ENCODE measurements around the gene OPALIN.
A peak's percentile ranks its signal among the peaks of the same experiment; 100 is the strongest.
"Not testable (repeated sequence)": the region's sequence is repeated elsewhere in the genome, so short reads cannot be mapped to it uniquely, and the experiment has no call there.

OPALIN gene

DNA sequence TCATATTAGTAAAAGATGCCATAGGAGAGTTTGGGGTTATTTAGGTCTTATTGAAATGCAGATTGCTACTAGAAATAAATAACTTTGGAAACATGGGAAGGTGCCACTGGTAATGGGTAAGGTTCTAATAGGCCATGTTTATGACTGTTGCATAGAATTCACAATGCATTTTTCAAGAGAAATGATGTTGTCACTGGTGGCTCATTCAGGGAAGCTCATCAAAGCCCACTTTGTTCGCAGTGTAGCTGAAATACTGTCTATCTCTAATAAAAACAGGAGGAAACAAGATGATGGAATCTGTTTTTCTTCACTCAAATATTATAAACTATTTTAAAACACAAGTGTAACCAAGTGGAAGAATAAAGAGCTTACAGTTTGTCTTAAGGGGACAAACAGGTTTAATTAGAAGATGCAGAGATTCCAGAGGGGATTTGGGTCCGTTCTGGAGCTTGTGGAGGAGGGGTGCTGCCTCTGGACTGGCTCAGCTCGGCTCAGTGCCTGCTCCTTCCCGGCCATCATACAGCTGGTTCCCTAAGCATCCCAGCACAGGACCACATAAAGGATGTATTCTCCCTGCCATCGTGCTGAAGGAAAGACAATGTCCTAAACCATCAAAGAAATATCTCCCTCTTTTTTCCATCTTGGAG, 20.4 kb downstream of the OPALIN start:
- DNase-seq (ENCODE audit: low spot score) = no peak

DNA sequence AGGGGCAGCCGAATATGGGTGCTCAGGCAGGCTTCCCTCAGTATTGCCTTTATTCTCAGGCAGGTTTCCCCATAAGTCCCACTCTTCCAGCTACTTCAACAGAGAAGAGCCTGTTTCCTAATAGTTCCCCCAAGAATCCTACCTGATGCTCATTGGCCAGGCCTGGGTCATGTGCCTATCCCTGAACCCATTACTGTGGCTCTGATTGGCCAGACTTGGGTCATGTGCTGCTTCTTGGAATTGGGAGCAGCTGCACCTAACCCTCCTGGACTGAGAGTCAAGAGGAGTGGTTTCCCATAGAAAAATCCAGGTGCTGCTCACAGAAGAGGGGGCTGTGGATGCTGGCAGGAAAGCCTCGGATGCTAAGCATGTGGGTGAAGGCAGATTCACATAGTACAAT, 21.7 kb downstream of the OPALIN start:
- DNase-seq (ENCODE audit: low spot score) = no peak

DNA sequence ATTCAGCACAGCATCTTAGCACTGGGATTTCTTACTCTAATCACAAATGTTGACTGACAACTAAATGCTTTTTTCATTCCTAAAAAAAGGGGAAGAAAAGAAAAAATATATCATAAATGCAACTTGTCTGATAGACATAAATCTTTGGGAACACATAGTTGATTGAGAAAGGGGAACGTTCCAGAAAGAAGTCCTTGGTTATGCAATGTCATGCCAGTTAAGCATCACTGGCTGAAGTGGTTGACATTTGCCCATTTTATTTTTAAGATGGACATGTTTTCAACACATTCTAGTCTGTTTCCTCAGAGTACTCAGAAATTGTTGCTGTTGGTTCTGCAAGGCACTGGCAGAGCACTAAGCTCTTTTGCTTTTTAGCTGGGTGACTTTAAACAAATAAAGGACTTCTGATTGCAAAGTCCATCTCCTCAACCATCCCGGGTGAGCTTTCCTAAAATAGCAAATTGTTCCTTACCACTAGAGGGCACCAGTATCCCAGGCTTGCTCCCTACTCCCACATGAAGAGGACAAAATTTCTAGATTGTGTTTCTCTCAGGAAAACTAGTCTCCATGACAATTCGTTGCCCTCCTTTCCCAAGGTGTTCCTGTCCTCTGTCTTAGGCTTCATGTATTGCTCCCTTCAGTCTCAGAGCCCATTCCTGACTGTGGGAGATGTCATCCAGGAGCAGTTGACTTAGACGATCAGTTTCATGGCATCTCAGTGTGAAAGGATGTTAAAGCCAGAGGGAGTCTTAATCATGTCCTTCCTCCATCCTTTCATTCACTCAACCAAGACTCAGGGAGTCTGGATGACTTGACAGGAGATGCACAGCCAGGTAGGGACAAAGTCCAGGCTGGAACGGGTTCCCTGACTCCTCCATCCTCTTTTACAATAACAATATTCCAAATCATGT, 23.9 kb downstream of the OPALIN start:
- DNase-seq (ENCODE audit: low spot score) = peak; percentile 62

DNA sequence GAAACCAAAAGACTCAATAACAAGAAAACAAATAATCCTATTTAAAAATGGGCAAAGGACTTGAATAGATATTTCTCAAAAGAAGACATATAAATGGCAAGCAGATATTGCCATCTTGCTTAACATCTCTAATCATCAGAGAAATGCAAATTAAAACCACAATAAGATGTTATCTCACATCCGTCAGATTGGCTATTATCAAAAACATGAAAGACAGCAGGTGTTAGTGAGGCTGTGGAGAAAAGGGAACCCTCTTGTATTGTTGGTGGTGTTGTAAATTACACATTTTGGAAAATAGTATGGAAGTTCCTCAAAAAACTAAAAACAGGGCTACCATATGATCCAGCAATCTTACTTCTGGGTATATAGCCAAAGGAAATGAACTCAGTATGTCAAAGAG, 25.7 kb downstream of the OPALIN start:
- no peak for DNase-seq (ENCODE audit: low spot score)

DNA sequence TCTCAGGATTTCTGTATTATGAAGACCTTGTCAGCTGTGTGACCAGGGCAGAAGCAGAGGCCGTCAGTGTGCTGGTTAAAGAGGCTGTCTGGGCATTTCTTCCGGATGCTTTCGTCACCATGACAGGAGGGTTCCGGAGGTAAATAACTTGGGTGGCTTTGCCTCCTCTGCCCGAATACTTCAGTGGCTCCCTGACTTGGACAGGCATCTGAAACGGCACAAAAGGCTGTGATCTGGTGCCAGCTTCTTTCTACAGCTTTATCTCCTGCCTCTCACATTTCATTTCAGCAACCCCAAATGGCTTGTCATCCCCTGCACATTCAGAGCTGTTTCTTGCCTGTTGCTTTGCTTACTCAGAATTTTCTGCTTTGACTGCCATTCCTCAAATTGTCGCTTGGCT, 31.3 kb downstream of the OPALIN start:
- DNase-seq (ENCODE audit: low spot score) = no peak

DNA sequence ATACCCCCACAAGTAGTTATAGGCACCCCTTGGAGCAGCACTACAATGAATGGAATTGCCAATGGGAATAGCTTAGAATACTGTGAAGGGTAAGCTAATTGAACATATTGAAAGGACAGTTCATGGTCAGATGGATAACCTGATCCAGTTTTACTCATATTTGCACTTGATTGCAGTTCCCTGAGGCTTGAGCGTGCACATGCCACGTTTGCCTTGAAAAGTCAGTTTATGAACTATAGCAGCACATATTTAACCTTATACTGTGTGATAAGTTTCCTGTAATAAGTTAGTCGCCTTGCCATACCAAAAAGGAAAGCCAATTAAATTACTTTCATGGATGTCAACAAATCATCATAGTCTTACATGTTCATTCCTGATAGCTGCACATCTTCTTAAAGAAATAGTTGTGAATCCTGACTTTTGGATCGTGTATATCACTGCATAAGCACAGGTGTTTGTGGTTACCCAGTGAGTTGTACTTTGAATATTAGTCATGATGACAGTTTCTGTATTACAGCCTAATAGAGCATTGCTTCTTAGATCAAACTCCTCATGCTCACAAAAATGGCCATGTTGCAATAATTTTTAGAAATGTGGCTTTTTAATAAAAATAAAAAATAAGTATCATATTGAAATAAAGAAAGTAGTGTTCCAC, 33.0 kb downstream of the OPALIN start:
- DNase-seq (ENCODE audit: low spot score) = no peak

DNA sequence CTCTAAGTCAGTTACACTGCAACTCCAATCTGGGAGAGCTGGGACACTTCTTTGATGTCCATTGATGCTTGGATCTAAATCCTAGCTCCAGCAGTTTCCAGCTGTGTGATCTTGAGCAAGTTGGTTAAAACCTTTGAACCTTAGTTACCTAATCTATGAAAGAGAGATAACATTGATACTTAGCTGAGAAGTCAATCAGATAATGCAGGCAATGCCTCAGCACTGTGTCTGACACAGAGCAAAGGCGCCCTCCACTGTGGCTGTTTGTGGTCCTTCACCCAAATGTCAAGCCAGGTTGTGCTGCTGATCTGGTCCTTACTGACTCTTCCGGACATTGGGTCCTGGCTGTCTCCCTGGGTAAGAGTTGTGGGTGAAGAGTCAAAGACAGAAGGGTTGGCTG, 34.4 kb downstream of the OPALIN start:
- no peak for DNase-seq (ENCODE audit: low spot score)

DNA sequence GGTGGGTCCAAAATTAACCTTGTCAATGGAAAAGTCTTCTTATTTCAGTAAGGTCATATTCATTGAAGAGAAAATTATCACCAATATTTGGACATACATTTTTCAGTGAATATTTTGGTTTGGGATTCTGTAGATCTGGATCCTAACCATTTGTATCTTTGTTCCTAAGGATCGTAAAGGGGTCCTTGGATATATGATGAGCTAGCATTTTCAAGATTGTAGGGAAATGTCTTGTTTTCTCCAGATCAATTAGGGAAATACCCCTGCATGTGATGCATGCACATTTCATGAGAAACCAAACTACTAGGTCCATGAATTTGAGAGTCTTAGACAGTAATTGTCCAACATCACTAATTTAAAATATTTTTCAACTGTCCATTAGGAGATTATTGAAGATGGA, 36.5 kb downstream of the OPALIN start:
- DNase-seq (ENCODE audit: low spot score) = no peak

DNA sequence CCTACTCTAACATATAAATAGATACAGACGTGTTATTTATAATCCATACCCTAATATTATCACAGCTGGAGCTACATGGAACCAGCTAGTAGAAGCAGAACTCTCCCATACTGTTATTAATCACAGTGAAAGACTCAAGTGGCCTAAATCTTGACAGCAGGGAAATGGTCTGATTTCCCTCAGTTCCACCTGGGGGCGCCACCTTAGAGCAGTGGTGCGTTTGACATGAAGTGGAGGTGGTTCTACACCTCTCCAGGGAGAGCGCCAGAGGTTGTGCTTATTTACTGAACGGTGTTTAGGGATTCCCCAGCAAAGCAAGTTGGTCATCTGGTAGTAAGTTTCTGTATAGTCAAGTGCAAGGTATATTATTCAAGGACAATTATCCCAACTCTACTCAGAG, 37.0 kb downstream of the OPALIN start:
- no peak for DNase-seq (ENCODE audit: low spot score)

DNA sequence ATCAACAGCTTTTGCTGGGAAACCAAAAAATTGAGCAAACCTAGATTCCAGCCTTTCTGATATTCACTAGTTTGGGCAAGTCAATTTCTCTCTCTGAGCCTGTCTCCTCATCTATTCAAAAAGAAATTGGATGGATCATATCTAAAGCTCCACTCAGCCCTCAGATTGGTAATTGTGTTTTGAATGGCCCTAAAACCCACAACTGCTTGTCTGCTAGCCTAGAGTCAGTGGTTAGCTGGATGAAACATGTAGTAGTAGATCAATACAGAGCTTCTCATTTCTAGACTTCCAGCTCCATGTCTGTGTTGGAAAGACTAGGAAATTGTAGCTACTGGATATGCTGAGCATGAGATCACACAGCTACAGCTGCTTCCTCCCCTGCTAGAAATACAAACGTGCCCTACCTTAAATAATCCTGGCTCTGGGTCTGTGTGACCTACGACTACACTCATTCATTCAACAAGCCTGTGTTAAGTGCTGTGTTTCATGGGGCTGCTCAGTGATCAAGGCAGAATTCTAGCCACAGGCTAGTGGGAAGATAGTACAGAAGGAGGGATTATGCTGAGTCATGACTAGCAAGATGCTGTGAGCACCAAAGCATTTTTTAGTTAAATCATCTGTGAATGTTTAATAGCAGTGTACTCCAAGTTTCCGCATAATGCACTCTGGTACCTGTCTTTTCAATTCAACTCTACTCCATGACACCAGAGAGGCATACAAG, 38.9 kb downstream of the OPALIN start:
- DNase-seq (ENCODE audit: low spot score) = no peak

DNA sequence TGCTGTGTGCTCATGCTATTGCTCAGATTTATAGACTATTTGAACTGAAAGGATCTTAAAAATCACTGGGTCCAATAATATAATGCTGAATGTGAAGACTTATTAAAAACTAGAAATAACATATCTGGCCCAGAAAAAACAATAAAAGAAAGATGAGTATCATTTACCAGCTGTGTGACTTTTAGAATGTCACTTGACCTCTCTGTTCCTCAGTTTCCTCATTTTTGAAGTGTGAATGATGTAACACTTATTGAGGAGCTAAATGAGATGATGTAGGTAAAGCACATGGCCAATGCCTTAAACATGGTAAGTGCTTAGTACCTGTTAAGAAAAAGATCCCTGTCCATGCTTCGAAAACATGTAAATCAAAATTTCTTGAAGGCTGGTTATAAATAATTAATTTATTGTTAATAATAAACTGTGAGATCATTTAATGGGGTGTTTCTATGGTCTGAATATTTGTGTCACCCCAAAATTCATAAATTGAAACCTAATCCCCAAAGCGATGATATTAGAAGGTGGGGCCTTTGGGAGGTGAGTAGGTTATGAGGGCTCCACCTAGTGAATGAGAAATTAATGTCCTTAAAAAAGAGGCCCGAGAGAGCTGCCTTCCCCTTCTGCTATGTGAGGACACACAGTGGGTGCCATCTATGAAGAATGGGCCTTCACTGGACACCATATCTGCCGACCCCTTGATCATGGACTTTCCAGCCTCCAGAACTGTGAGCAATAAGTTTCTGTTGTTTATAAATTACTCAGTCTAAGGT, 41.6 kb downstream of the OPALIN start:
- DNase-seq (ENCODE audit: low spot score) = no peak

DNA sequence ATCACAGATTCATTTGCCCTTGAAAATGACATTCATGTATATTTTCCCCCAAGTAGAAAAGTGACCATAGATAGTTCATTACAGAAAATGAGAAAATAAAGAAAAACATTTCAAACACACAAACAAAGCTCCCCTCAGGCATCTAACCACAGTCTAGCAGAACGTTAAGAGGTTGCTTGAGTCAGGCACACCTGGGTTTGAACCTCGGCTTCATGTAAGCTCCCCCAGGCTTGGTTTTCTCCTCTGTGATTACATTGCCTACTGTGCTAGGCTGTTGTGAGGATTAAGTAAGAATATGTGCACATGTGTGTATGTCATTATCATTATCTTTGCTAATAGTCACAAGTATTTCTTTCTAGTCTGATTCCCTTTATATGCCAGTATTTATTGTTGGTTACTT, 45.5 kb downstream of the OPALIN start:
- no peak for DNase-seq (ENCODE audit: low spot score)

DNA sequence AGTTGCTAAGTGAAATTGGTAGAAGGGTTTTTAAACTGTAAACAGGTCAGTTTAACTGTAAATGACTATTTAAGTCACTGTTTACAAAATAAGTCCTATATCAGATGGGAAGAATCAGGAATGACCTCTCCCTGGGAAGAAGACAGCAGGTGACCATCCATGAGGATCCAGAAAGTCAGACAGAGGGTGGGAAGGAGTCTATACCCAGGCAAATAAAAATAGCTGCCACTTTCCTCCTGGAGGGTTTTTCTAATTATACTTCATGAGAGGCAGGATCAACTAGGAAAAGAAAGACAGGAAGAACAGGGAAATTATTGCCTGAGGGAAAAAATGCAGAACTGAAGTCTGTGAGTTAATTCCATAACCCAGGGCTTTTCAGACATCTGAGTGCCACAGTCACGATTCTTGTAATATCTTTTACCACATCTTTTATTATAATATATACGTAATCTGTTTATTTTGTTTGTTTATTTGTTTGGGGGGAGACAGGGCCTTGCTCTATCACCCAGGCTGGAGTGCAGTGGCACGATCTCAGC, 47.6 kb downstream of the OPALIN start:
- no peak for DNase-seq (ENCODE audit: low spot score)

DNA sequence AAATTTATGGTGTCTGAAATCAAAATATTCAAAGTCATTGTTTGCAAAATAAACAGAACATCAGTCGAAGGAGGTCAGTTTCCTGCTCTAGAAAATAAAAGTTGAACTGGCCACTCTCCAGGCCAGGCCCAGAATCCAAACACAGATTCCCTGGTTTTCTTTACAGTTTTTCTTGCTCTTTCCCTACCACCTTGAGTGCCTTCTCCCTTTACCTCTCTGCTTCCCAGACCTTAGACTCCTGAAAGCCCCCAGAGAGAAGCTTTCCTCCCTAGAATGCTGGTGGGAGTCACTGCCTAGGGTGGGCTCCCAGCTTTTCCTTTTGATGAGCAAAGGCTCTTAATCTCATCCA, 48.5 kb downstream of the OPALIN start:
- no peak for DNase-seq (ENCODE audit: low spot score)

DNA sequence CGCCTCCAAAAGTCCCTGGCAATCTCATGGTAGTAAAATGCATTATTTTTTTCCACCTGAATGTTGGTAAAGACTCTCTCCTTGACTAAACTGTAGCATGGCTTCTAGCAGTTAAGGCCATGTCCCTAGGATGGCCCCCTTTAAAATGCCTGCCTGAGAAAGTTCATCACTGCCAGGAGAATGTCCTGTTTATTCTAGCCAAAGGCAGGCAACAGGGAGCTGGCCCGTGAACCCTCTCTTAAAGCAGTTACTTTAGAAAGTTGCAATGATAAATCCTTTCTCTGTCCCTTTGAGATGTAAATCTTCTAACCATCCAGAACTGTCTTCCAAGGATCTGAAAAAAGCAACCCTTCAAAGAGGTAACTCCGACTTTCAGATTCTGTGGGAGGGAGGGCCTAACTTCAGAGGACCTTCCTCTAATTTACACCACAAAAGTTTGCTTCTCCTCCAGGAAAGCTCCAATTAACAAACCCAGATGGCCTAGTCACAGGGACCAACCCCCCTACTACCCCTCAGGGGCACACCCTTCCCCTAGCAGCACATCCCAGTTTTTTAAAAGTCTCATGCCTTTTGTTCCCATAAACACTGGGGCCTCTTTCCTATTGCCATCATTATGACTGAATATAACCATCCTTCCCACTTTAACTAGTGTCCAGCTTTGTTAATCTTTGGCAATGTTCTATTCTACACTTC, 49.0 kb downstream of the OPALIN start:
- DNase-seq (ENCODE audit: low spot score) = no peak

DNA sequence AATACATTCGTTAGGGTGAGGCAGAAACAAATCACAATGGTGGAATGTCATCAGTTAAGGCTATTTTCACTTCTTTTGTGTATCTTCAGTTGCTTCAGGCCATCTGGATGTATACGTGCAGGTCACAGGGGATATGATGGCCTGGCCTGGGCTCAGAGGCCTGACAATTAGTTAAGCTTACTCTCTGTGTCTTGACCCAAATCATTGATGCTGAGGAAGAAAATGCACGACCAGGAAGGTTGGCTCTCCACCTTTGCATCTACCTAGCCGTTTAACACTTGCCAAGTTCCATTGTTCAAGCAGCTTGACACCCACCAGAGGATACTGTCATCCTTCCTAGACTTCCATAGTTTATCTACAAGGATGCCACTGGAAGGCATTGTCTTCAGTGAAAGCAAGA, 49.9 kb downstream of the OPALIN start:
- not testable (repeated sequence) for DNase-seq (ENCODE audit: low spot score)

DNA sequence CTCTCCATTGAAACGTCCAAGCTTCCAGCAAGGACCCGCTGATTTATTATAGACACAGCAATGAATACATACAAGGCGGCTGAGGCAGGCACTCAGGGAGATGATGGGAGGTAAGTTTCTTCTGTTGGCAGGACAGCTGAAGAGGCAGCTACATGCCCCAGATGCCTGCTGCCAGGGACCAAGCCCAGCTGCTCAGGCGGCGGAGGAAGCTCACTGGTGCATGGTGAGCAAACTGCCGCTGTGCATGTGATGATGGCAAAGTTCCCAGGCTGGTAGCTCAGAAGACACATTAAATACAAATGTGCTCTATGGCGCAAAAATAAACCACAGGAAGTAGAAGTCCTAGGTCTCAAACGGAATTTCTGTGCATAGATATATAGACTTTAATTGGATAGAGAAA, 52.3 kb downstream of the OPALIN start:
- DNase-seq (ENCODE audit: low spot score) = no peak

DNA sequence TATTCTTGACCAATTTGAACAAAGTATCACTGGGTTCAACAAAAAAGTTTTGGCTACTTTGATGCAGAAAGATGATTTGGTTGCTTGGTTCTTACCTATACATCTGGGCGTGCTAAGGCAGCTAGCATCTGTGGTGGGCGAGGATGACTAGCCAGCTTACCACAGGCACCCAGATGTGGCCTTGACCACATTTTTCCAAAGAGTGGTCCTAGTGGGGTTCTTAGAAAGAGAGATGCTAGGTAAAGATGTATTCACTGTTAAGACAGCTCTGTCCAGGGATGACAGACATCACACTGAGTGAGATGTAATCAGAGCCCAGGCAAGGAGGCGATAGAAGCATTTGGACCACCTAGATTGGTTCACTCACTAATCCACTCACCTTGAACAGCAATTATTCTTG, 53.8 kb downstream of the OPALIN start:
- no peak for DNase-seq (ENCODE audit: low spot score)

DNA sequence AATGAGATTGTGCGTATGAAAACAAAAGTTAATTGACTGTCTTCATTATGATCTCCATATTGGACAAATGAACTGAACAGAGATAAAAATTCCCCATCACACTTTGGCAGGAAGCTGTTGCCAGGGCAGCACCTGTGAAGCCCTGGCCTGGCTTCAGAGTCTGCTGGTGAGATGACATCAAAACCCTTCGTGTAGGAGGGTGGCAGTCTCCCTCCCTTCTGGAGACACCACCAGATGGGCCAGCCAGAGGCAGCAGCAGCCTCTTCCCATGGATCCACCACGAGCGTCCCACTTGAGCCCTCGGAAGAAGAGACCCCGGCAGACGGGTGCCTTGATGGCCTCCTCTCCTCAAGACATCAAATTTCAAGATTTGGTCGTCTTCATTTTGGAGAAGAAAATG, 54.6 kb downstream of the OPALIN start, which contains the start of gene DNTT:
Gene DNTT (plus strand): TSS at position 205 of the 400 bp plus-strand sequence. CDS start 64 bp downstream, at position 269.
- DNase-seq (ENCODE audit: low spot score) = no peak

DNA sequence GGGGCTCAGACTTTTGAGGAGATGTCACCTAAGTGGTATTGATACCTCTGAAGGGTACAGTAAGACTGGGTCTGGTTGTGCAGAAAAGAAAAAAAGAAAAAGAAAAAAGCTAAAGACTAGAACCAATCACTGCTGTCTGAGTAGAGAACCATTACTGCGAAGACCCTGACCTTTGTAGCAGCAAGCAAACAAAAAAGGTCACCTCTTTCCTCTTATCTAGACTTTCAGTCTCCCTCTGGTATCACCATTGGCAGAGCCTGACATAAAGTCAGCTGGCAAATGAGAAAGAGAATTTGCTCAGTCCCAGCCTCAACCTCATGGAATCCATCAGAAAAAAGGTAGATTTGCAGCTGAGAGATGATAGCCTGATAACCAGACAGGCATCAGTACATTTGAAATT, 57.2 kb downstream of the OPALIN start:
- DNase-seq (ENCODE audit: low spot score) = no peak

DNA sequence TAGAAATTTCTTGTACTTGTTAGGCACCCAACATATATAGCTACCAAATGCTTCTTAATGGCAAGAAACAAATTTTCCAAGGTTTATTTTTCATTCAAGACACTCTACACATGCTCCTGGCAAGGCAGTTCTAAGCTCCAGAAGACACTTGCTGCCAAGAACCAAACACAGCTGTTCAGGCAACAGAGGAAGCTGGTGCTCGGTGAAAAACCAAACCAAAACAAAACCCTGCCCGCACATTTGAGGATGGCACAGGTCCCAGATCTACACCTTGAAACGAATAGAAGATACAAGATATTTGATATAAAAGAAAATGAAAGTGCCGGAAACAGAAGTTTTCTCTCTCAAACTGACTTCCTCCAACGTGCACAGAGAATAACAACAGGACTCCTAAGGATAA, 59.4 kb downstream of the OPALIN start:
- no peak for DNase-seq (ENCODE audit: low spot score)
